Right lobe of liver (tissue), 4 donors: ENCODE measurements around the gene MSL1.

Experiments
- CTCF ChIP-seq, 4 donors: fragments of 200-600 bp in 3 of 4; fragments of 450-650 bp in 1 of 4; IDR thresholded peaks; one replicate each; pipeline versions ENCODE4 v1.5.1 to v1.8.0; 2016 to 2022; ENCODE audit warnings: antibody characterized with exemption in 4 of 4, mild to moderate bottlenecking in 2 of 4
- POLR2A ChIP-seq: fragments of 450-650 bp; IDR thresholded peaks from one replicate; pipeline ENCODE4 v1.6.1; 2017; ENCODE audit warnings: antibody characterized with exemption, mild to moderate bottlenecking
- donor health status: DM: no; HTN: no; CAD: no.
- donor health status: DM: no; HTN: no; CAD: no.
- donor health status: DM: no; HTN: yes; CAD: no.

GRCh38 chr17:40122999-40123810, 1.4 kb downstream of the MSL1 start:
- TF ChIP-seq CTCF (IDR thresholded peaks at IDR 0.05) (no peak), POLR2A (peak; percentile 16)
